NT2/D1 (cell line): Measurements from ENCODE around the gene ANTXR1.

Experiments used
- SUZ12 ChIP-seq: IDR thresholded peaks from 2 replicates; pipeline ENCODE4 v1.6.1; 2011; ENCODE audit not compliant: insufficient read length, insufficient read depth; ENCODE audit errors: extremely low read depth
- YY1 ChIP-seq: IDR thresholded peaks from 2 replicates; pipeline ENCODE4 v1.6.1; 2011; ENCODE audit not compliant: insufficient read length, insufficient read depth

DNA sequence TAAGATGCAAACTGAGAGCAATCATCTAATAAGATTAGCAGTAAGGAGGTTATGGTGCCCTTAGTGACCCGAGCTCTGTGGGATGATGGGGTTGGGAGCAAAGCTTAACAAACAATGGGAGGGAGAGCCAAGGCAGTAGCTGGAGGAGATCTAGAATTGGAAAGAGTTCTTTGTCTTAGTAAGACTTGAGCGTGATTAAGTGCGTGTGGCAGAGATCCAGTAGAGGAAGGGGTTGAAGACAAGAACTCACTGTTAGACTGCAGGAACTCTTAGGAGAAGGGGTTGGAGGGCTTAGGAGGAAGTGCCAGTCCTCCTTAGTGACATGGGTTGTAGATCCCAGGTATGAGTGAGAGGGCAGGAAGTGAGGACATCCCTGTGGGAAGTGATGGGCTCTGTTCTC is 189.3 kb downstream of the ANTXR1 start:
- TF ChIP-seq YY1 (no peak), SUZ12 (no peak)
